ENCODE data around the gene KNOP1.
A peak's percentile ranks its signal among the peaks of the same experiment; 100 is the strongest.
"Not testable (repeated sequence)": the region's sequence is repeated elsewhere in the genome, so short reads cannot be mapped to it uniquely, and the experiment has no call there.

The KNOP1 gene

GRCh38 chr16:19690196-19690595 is 27.8 kb downstream of the KNOP1 start:
- H3K36me3 Mint-ChIP-seq, result peaks cover 43% of the 10 kb centered on the region
- CTCF ChIA-PET, result no interaction called here
- no peak overlapping the region for H3K4me3 Mint-ChIP-seq
- H3K4me1 Mint-ChIP-seq, result peaks cover 40% of the 10 kb centered on the region
- H3K27me3 Mint-ChIP-seq, result no peaks in the 10 kb centered on the region
- peak overlapping the region; percentile 75 for H3K27ac Mint-ChIP-seq
- DNase-seq, result peak; percentile 27
- peaks cover 3% of the 10 kb centered on the region for H3K9me3 Mint-ChIP-seq

GRCh38 chr16:19689342-19689741 is 28.7 kb downstream of the KNOP1 start:
- CTCF ChIA-PET, result no interaction called here
- no peak for DNase-seq
- Mint-ChIP-seq H3K27ac (peak overlapping the region; percentile 62), H3K4me3 (no peak overlapping the region), H3K36me3 (peaks cover 45% of the 10 kb centered on the region), H3K27me3 (no peaks in the 10 kb centered on the region), H3K9me3 (peaks cover 6% of the 10 kb centered on the region), H3K4me1 (peaks cover 38% of the 10 kb centered on the region)

GRCh38 chr16:19688396-19689024 is 29.5 kb downstream of the KNOP1 start:
- Mint-ChIP-seq H3K9me3 (peaks cover 8% of the 10 kb centered on the region), H3K36me3 (peaks cover 50% of the 10 kb centered on the region), H3K4me1 (peaks cover 34% of the 10 kb centered on the region), H3K4me3 (no peak overlapping the region), H3K27me3 (no peaks in the 10 kb centered on the region), H3K27ac (peak overlapping the region; percentile 13)
- CTCF ChIA-PET, result no interaction called here
- no peak for DNase-seq

GRCh38 chr16:19687279-19687678 is 30.7 kb downstream of the KNOP1 start:
- Mint-ChIP-seq H3K27ac (no peak overlapping the region), H3K4me3 (no peak overlapping the region), H3K4me1 (peaks cover 34% of the 10 kb centered on the region), H3K27me3 (no peaks in the 10 kb centered on the region), H3K9me3 (peaks cover 11% of the 10 kb centered on the region), H3K36me3 (peaks cover 53% of the 10 kb centered on the region)
- CTCF ChIA-PET, result no interaction called here
- DNase-seq, result no peak

- Mint-ChIP-seq H3K36me3 (peaks cover 53% of the 10 kb centered on the region), H3K4me3 (no peak overlapping the region), H3K9me3 (peaks cover 11% of the 10 kb centered on the region), H3K4me1 (peaks cover 24% of the 10 kb centered on the region), H3K27ac (no peak overlapping the region), H3K27me3 (no peaks in the 10 kb centered on the region)
- CTCF ChIA-PET, result no interaction called here
- DNase-seq, result no peak
Measured at GRCh38 chr16:19685176-19685575, 32.9 kb downstream of the KNOP1 start.

GRCh38 chr16:19683453-19684236 is 34.4 kb downstream of the KNOP1 start:
- Mint-ChIP-seq H3K36me3 (peaks cover 52% of the 10 kb centered on the region), H3K4me1 (peaks cover 8% of the 10 kb centered on the region), H3K4me3 (no peak overlapping the region), H3K27ac (no peak overlapping the region), H3K9me3 (peaks cover 11% of the 10 kb centered on the region), H3K27me3 (no peaks in the 10 kb centered on the region)
- DNase-seq, result no peak
- CTCF ChIA-PET, result no interaction called here

GRCh38 chr16:19681637-19682036 is 36.4 kb downstream of the KNOP1 start:
- CTCF ChIA-PET, result no interaction called here
- Mint-ChIP-seq H3K4me1 (no peaks in the 10 kb centered on the region), H3K27me3 (no peaks in the 10 kb centered on the region), H3K27ac (no peak overlapping the region), H3K4me3 (no peak overlapping the region), H3K36me3 (peaks cover 42% of the 10 kb centered on the region), H3K9me3 (peaks cover 11% of the 10 kb centered on the region)
- DNase-seq, result no peak

GRCh38 chr16:19680881-19681340 is 37.1 kb downstream of the KNOP1 start:
- H3K36me3 Mint-ChIP-seq, result peaks cover 41% of the 10 kb centered on the region
- CTCF ChIA-PET, result no interaction called here
- H3K27ac Mint-ChIP-seq, result peak overlapping the region; percentile 67

GRCh38 chr16:19679281-19679680 is 38.7 kb downstream of the KNOP1 start:
- H3K4me3 Mint-ChIP-seq, CTCF ChIA-PET, H3K27me3 Mint-ChIP-seq, DNase-seq, H3K9me3 Mint-ChIP-seq, H3K4me1 Mint-ChIP-seq, H3K27ac Mint-ChIP-seq: not testable (repeated sequence)
- H3K36me3 Mint-ChIP-seq, result peaks cover 38% of the 10 kb centered on the region

More at GRCh38 chr16:19680881-19681340, 37.1 kb downstream of the KNOP1 start:
- no peaks in the 10 kb centered on the region for H3K4me1 Mint-ChIP-seq
- peaks cover 11% of the 10 kb centered on the region for H3K9me3 Mint-ChIP-seq
- no peak for DNase-seq
- no peaks in the 10 kb centered on the region for H3K27me3 Mint-ChIP-seq
- H3K4me3 Mint-ChIP-seq, result no peak overlapping the region

GRCh38 chr16:19678804-19679203 is 39.2 kb downstream of the KNOP1 start:
- H3K9me3 Mint-ChIP-seq, result peaks cover 5% of the 10 kb centered on the region
- no peak overlapping the region for H3K27ac Mint-ChIP-seq
- peaks cover 35% of the 10 kb centered on the region for H3K36me3 Mint-ChIP-seq
- DNase-seq, result no peak
- H3K4me3 Mint-ChIP-seq, result no peak overlapping the region
- no peaks in the 10 kb centered on the region for H3K4me1 Mint-ChIP-seq
- no peaks in the 10 kb centered on the region for H3K27me3 Mint-ChIP-seq
- CTCF ChIA-PET, result no interaction called here

GRCh38 chr16:19677402-19677801 is 40.6 kb downstream of the KNOP1 start:
- CTCF ChIA-PET, result no interaction called here
- DNase-seq, result no peak
- no peaks in the 10 kb centered on the region for H3K9me3 Mint-ChIP-seq
- no peak overlapping the region for H3K4me3 Mint-ChIP-seq
- no peaks in the 10 kb centered on the region for H3K27me3 Mint-ChIP-seq
- H3K4me1 Mint-ChIP-seq, result no peaks in the 10 kb centered on the region
- peaks cover 31% of the 10 kb centered on the region for H3K36me3 Mint-ChIP-seq
- no peak overlapping the region for H3K27ac Mint-ChIP-seq

- no peak overlapping the region for H3K27ac Mint-ChIP-seq
- no peaks in the 10 kb centered on the region for H3K9me3 Mint-ChIP-seq
- no peak for DNase-seq
- H3K27me3 Mint-ChIP-seq, result no peaks in the 10 kb centered on the region
- CTCF ChIA-PET, result interaction anchor here (0.8 kb wide), 1 partner anchor 17 kb away, joined by 3 read pairs; no protein-coding TSS in a partner anchor
- H3K4me3 Mint-ChIP-seq, result no peak overlapping the region
- H3K4me1 Mint-ChIP-seq, result no peaks in the 10 kb centered on the region
- peaks cover 35% of the 10 kb centered on the region for H3K36me3 Mint-ChIP-seq
Measured at GRCh38 chr16:19674485-19674884, 43.5 kb downstream of the KNOP1 start.

GRCh38 chr16:19672378-19672777 is 45.6 kb downstream of the KNOP1 start:
- no peaks in the 10 kb centered on the region for H3K4me1 Mint-ChIP-seq
- DNase-seq, result no peak
- CTCF ChIA-PET, result no interaction called here
- H3K36me3 Mint-ChIP-seq, result peaks cover 37% of the 10 kb centered on the region
- no peak overlapping the region for H3K4me3 Mint-ChIP-seq
- H3K27ac Mint-ChIP-seq, result peak overlapping the region; percentile 11
- H3K9me3 Mint-ChIP-seq, result no peaks in the 10 kb centered on the region
- H3K27me3 Mint-ChIP-seq, result no peaks in the 10 kb centered on the region

GRCh38 chr16:19666477-19666876 is 51.5 kb downstream of the KNOP1 start:
- H3K4me3 Mint-ChIP-seq, result no peak overlapping the region
- no peaks in the 10 kb centered on the region for H3K4me1 Mint-ChIP-seq
- H3K27ac Mint-ChIP-seq, result no peak overlapping the region
- H3K36me3 Mint-ChIP-seq, result peaks cover 26% of the 10 kb centered on the region
- CTCF ChIA-PET, result no interaction called here
- no peak for DNase-seq
- no peaks in the 10 kb centered on the region for H3K27me3 Mint-ChIP-seq
- peaks cover 5% of the 10 kb centered on the region for H3K9me3 Mint-ChIP-seq

GRCh38 chr16:19665313-19665712 is 52.7 kb downstream of the KNOP1 start:
- H3K27ac Mint-ChIP-seq, H3K4me1 Mint-ChIP-seq, DNase-seq, H3K27me3 Mint-ChIP-seq, CTCF ChIA-PET, H3K4me3 Mint-ChIP-seq, H3K9me3 Mint-ChIP-seq: not testable (repeated sequence)
- H3K36me3 Mint-ChIP-seq, result peaks cover 31% of the 10 kb centered on the region
